DMS153 treated with DMSO at 0.1 percent for 48 hours (cell line): ENCODE results near the gene VASH1.

Experiments
- DNase-seq: peaks from one replicate; lab custom pipeline; 2025; ENCODE audit not compliant: unreplicated experiment; lab: John Stamatoyannopoulos, UW

VASH1 gene

GRCh38 chr14:76770521-76771436 is 9.5 kb downstream of the VASH1 start:
- DNase-seq: no peak

- no peak for DNase-seq
Observed at GRCh38 chr14:76771437-76771980, 10.2 kb downstream of the VASH1 start.

GRCh38 chr14:76772300-76773187 is 11.3 kb downstream of the VASH1 start:
- DNase-seq: no peak

- no peak for DNase-seq
Observed at GRCh38 chr14:76773188-76773885, 12.1 kb downstream of the VASH1 start.

- DNase-seq: no peak
Observed at GRCh38 chr14:76773956-76774820, 12.9 kb downstream of the VASH1 start.

GRCh38 chr14:76774821-76775694 is 13.8 kb downstream of the VASH1 start:
- no peak for DNase-seq

- no peak for DNase-seq
Observed at GRCh38 chr14:76775695-76776427, 14.6 kb downstream of the VASH1 start.

- no peak for DNase-seq
Observed at GRCh38 chr14:76776428-76777251, 15.4 kb downstream of the VASH1 start.

GRCh38 chr14:76777721-76778120 is 16.5 kb downstream of the VASH1 start:
- no peak for DNase-seq

- DNase-seq: no peak
Observed at GRCh38 chr14:76778546-76779215, 17.4 kb downstream of the VASH1 start.

GRCh38 chr14:76779221-76780057 is 18.2 kb downstream of the VASH1 start:
- no peak for DNase-seq

GRCh38 chr14:76780058-76780345 is 18.7 kb downstream of the VASH1 start:
- no peak for DNase-seq

GRCh38 chr14:76780360-76780759 is 19.1 kb downstream of the VASH1 start:
- no peak for DNase-seq

- DNase-seq: no peak
Observed at GRCh38 chr14:76780875-76781647, 19.8 kb downstream of the VASH1 start.

GRCh38 chr14:76781648-76782051 is 20.4 kb downstream of the VASH1 start:
- no peak for DNase-seq
